ENCODE measurements around the gene FSIP1.

Gene FSIP1

GRCh38 chr15:39792025-39792843, 9.6 kb upstream of the FSIP1 start:
- no peak for DNase-seq (ENCODE audit: low read depth)

GRCh38 chr15:39789736-39790135, 7.1 kb upstream of the FSIP1 start:
- no peak for DNase-seq (ENCODE audit: low read depth)

GRCh38 chr15:39788800-39789565, 6.3 kb upstream of the FSIP1 start:
- DNase-seq (ENCODE audit: low read depth): peak; percentile 73

- DNase-seq (ENCODE audit: low read depth): peak; percentile 70
Observed at GRCh38 chr15:39788108-39788507, 5.5 kb upstream of the FSIP1 start.

- no peak for DNase-seq (ENCODE audit: low read depth)
Observed at GRCh38 chr15:39787479-39787878, 4.8 kb upstream of the FSIP1 start.

- peak; percentile 72 for DNase-seq (ENCODE audit: low read depth)
Observed at GRCh38 chr15:39786447-39787056, 3.9 kb upstream of the FSIP1 start.

- DNase-seq (ENCODE audit: low read depth): no peak
Observed at GRCh38 chr15:39785841-39786240, 3.2 kb upstream of the FSIP1 start.

GRCh38 chr15:39785139-39785538, 2.5 kb upstream of the FSIP1 start:
- no peak for DNase-seq (ENCODE audit: low read depth)

- no peak for DNase-seq (ENCODE audit: low read depth)
Observed at GRCh38 chr15:39784638-39785037, 2.0 kb upstream of the FSIP1 start.

GRCh38 chr15:39784125-39784524, 1.5 kb upstream of the FSIP1 start:
- peak; percentile 66 for DNase-seq (ENCODE audit: low read depth)

GRCh38 chr15:39783244-39783820, 691 bp upstream of the FSIP1 start:
- no peak for DNase-seq (ENCODE audit: low read depth)

GRCh38 chr15:39781967-39782302, 706 bp downstream of the FSIP1 start:
- DNase-seq (ENCODE audit: low read depth): no peak

- DNase-seq (ENCODE audit: low read depth): no peak
Observed at GRCh38 chr15:39781147-39781966, 1.3 kb downstream of the FSIP1 start.

GRCh38 chr15:39778021-39778420, 4.6 kb downstream of the FSIP1 start:
- DNase-seq (ENCODE audit: low read depth): no peak

- DNase-seq (ENCODE audit: low read depth): no peak
Observed at GRCh38 chr15:39777496-39777895, 5.1 kb downstream of the FSIP1 start.

GRCh38 chr15:39776068-39776467, 6.6 kb downstream of the FSIP1 start:
- DNase-seq (ENCODE audit: low read depth): no peak

- no peak for DNase-seq (ENCODE audit: low read depth)
Observed at GRCh38 chr15:39774688-39775267, 7.9 kb downstream of the FSIP1 start.

GRCh38 chr15:39770748-39771689, 11.6 kb downstream of the FSIP1 start:
- DNase-seq (ENCODE audit: low read depth): peak; percentile 82

- DNase-seq (ENCODE audit: low read depth): no peak
Observed at GRCh38 chr15:39767921-39768320, 14.7 kb downstream of the FSIP1 start.

GRCh38 chr15:39761006-39761405, 21.6 kb downstream of the FSIP1 start:
- DNase-seq (ENCODE audit: low read depth): no peak
